Tibial artery (tissue), 4 donors: ENCODE data around the gene SLC19A3.
A peak's percentile ranks its signal among the peaks of the same experiment; 100 is the strongest.
"Not testable (repeated sequence)": the region's sequence is repeated elsewhere in the genome, so short reads cannot be mapped to it uniquely, and the experiment has no call there.

Source experiments
- DNase-seq, 2 donors: peaks; one replicate each; pipeline ENCODE4 v3.0.0-alpha.2; 2019
- H3K27ac ChIP-seq, 2 donors: fragments of 200-600 bp; sonication (generic) in 1 of 2; 1 replicate in 1 of 2; 2 replicates in 1 of 2; pipeline ENCODE4 v1.5.1; 2018 to 2019; ENCODE audit warnings: mild to moderate bottlenecking in 1 of 2
- H3K27me3 ChIP-seq, 2 donors: fragments of 200-600 bp; sonication (generic) in 1 of 2; one replicate each; pipeline versions ENCODE4 v1.5.1 to v1.6.0; 2016 to 2019
- H3K36me3 ChIP-seq, 3 donors: fragments of 200-600 bp; sonication (generic) in 2 of 3; one replicate each; pipeline ENCODE4 v1.5.1; 2016 to 2019; ENCODE audit warnings: mild to moderate bottlenecking in 2 of 3
- H3K4me1 ChIP-seq, 4 donors: fragments of 200-600 bp; sonication (generic) in 2 of 4; 1 replicate in 3 of 4; 2 replicates in 1 of 4; pipeline ENCODE4 v1.5.1; 2016 to 2019
- H3K4me3 ChIP-seq, 2 donors: fragments of 200-600 bp; sonication (generic) in 1 of 2; 1 replicate in 1 of 2; 2 replicates in 1 of 2; pipeline ENCODE4 v1.5.1; 2018 to 2019; ENCODE audit warnings: mild to moderate bottlenecking in 2 of 2
- H3K9me3 ChIP-seq, 3 donors: fragments of 200-600 bp; sonication (generic) in 1 of 3; one replicate each; pipeline ENCODE4 v1.5.1; 2016 to 2019
- CTCF ChIP-seq, 2 experiments: fragments of 200-600 bp in 1 of 2; fragments of 450-650 bp in 1 of 2; IDR thresholded peaks; one replicate each; pipeline ENCODE4 v1.5.1; 2017 to 2019; ENCODE audit warnings: antibody characterized with exemption in 2 of 2, mild to moderate bottlenecking in 1 of 2, moderate library complexity in 1 of 2
- intact Hi-C: fragments of 100-400 bp; cut with DNase I; formaldehyde crosslinking; loops from one replicate; pipeline ENCODE4 v1.15.0; 2023; ENCODE audit warnings: low total_unique reads

SLC19A3 gene

GRCh38 chr2:227724394-227725039, 6.7 kb upstream of the SLC19A3 start, which contains the start of gene SCYGR6:
Gene SCYGR6, minus strand, starts transcription at chr2:227724757. Its CDS starts 0 bp downstream, at chr2:227724757.
- no peak within 1 kb of the TSS for H3K27ac ChIP-seq
- no peak within 1 kb of the TSS for H3K4me3 ChIP-seq
- no peaks in the 10 kb centered on the region for H3K36me3 ChIP-seq
- no peaks in the 10 kb centered on the region for H3K9me3 ChIP-seq
- intact Hi-C loops = no loop called here
- no peak for DNase-seq
- TF ChIP-seq CTCF (IDR thresholded peaks at IDR 0.05) = no peak
- H3K4me1 ChIP-seq = no peaks in the 10 kb centered on the region
- H3K27me3 ChIP-seq = peaks cover 0 to 7% of the 10 kb centered on the region in 2 donors

- DNase-seq, H3K4me3 ChIP-seq, H3K27ac ChIP-seq, intact Hi-C loops, H3K27me3 ChIP-seq, H3K9me3 ChIP-seq, H3K36me3 ChIP-seq: not testable (repeated sequence)
- peaks cover 0 to 12% (median 5%) of the 10 kb centered on the region in 4 donors for H3K4me1 ChIP-seq
Observed at GRCh38 chr2:227722821-227723220, 5.0 kb upstream of the SLC19A3 start.

GRCh38 chr2:227720680-227721079, 2.9 kb upstream of the SLC19A3 start:
- TF ChIP-seq CTCF (IDR thresholded peaks at IDR 0.05) = no peak
- Histone ChIP-seq H3K4me1 (peaks cover 0 to 19% (median 6%) of the 10 kb centered on the region in 4 donors), H3K9me3 (no peaks in the 10 kb centered on the region), H3K27ac (no peak overlapping the region), H3K36me3 (no peaks in the 10 kb centered on the region), H3K27me3 (no peaks in the 10 kb centered on the region), H3K4me3 (no peak overlapping the region)
- intact Hi-C loops = no loop called here
- no peak for DNase-seq

GRCh38 chr2:227719641-227720040, 1.8 kb upstream of the SLC19A3 start:
- intact Hi-C loops = no loop called here
- Histone ChIP-seq H3K36me3 (no peaks in the 10 kb centered on the region), H3K27ac (no peak overlapping the region), H3K27me3 (no peaks in the 10 kb centered on the region), H3K4me1 (peaks cover 0 to 26% (median 6%) of the 10 kb centered on the region in 4 donors), H3K4me3 (no peak overlapping the region), H3K9me3 (no peaks in the 10 kb centered on the region)
- TF ChIP-seq CTCF (IDR thresholded peaks at IDR 0.05) = no peak
- no peak for DNase-seq

- H3K27ac ChIP-seq = peak overlapping the region in 1 of 2 donors; percentile 16
- H3K27me3 ChIP-seq = no peaks in the 10 kb centered on the region
- TF ChIP-seq CTCF (IDR thresholded peaks at IDR 0.05) = no peak
- no peak overlapping the region for H3K4me3 ChIP-seq
- no peaks in the 10 kb centered on the region for H3K9me3 ChIP-seq
- intact Hi-C loops = no loop called here
- peaks cover 0 to 35% (median 6%) of the 10 kb centered on the region in 4 donors for H3K4me1 ChIP-seq
- DNase-seq = no peak
- no peaks in the 10 kb centered on the region for H3K36me3 ChIP-seq
Observed at GRCh38 chr2:227716501-227716900, 1.3 kb downstream of the SLC19A3 start.

GRCh38 chr2:227713291-227713690, 4.5 kb downstream of the SLC19A3 start:
- no peak for TF ChIP-seq CTCF (IDR thresholded peaks at IDR 0.05)
- peaks cover 0 to 26% (median 4%) of the 10 kb centered on the region in 4 donors for H3K4me1 ChIP-seq
- H3K36me3 ChIP-seq = no peaks in the 10 kb centered on the region
- no peaks in the 10 kb centered on the region for H3K27me3 ChIP-seq
- DNase-seq = no peak
- no peaks in the 10 kb centered on the region for H3K9me3 ChIP-seq
- no peak overlapping the region for H3K27ac ChIP-seq
- no peak overlapping the region for H3K4me3 ChIP-seq
- intact Hi-C loops = loop anchor here (5.0 kb wide), 1 partner anchor 676 kb away; no protein-coding TSS in a partner anchor
